Esophagus squamous epithelium (tissue), 4 donors: Measurements from ENCODE around the gene CBX4.
"Not testable (repeated sequence)": the region's sequence is repeated elsewhere in the genome, so short reads cannot be mapped to it uniquely, and the experiment has no call there.

ENCODE experiments used
- CTCF ChIP-seq, 6 experiments: fragments of 450-650 bp in 4 of 6; fragments of 200-600 bp in 2 of 6; sonication (generic) in 2 of 6; IDR thresholded peaks; one replicate each; pipeline ENCODE4 v1.5.1; 2016 to 2019; ENCODE audit warnings: antibody characterized with exemption in 6 of 6, mild to moderate bottlenecking in 4 of 6, moderate library complexity in 4 of 6
- POLR2A ChIP-seq, 4 donors: fragments of 450-650 bp; IDR thresholded peaks; one replicate each; pipeline ENCODE4 v1.6.1; 2017; ENCODE audit warnings: antibody characterized with exemption in 4 of 4, mild to moderate bottlenecking in 4 of 4, moderate library complexity in 3 of 4

GRCh38 chr17:79853168-79853567 lies 13.9 kb upstream of the CBX4 start:
- not testable (repeated sequence) for TF ChIP-seq CTCF, POLR2A (IDR thresholded peaks at IDR 0.05)
